ACC112 (cell line): ENCODE measurements around the gene TRIM13.
"Not testable (repeated sequence)": the region's sequence is repeated elsewhere in the genome, so short reads cannot be mapped to it uniquely, and the experiment has no call there.

ENCODE experiments used
- H2AFZ ChIP-seq: fragments of 200-600 bp; sonication (generic); one replicate; pipeline ENCODE4 v1.6.0; 2017; ENCODE audit warnings: antibody characterized with exemption, low read length; ENCODE audit not compliant: unreplicated experiment
- H3K27ac ChIP-seq: fragments of 200-600 bp; sonication (generic); 2 replicates; pipeline ENCODE4 v1.5.1; 2014; ENCODE audit warnings: low read depth, mild to moderate bottlenecking, antibody characterized with exemption, low read length, moderate library complexity
- H3K27me3 ChIP-seq: fragments of 200-600 bp; sonication (generic); 2 replicates; pipeline ENCODE4 v1.6.1; 2014; ENCODE audit warnings: mild to moderate bottlenecking, antibody characterized with exemption, low read length, moderate library complexity, mixed read lengths; ENCODE audit not compliant: insufficient read depth
- H3K36me3 ChIP-seq: fragments of 200-600 bp; sonication (generic); 2 replicates; pipeline ENCODE4 v1.6.1; 2016; ENCODE audit warnings: mild to moderate bottlenecking, antibody characterized with exemption, low read length, moderate library complexity, mixed read lengths; ENCODE audit not compliant: insufficient read depth
- H3K4me1 ChIP-seq: fragments of 200-600 bp; sonication (generic); one replicate; pipeline ENCODE4 v1.6.1; 2016; ENCODE audit warnings: low read length, mixed read lengths; ENCODE audit not compliant: insufficient read depth, unreplicated experiment, control insufficient read depth
- H3K4me3 ChIP-seq: fragments of 200-600 bp; sonication (generic); 2 replicates; pipeline ENCODE4 v1.5.1; 2014; ENCODE audit warnings: mild to moderate bottlenecking, low read depth, low read length
- H3K79me2 ChIP-seq: fragments of 200-600 bp; sonication (generic); one replicate; pipeline ENCODE4 v1.6.0; 2016; ENCODE audit warnings: low read length; ENCODE audit not compliant: control insufficient read depth, unreplicated experiment, insufficient read depth

TRIM13 gene, protein sequence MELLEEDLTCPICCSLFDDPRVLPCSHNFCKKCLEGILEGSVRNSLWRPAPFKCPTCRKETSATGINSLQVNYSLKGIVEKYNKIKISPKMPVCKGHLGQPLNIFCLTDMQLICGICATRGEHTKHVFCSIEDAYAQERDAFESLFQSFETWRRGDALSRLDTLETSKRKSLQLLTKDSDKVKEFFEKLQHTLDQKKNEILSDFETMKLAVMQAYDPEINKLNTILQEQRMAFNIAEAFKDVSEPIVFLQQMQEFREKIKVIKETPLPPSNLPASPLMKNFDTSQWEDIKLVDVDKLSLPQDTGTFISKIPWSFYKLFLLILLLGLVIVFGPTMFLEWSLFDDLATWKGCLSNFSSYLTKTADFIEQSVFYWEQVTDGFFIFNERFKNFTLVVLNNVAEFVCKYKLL

GRCh38 chr13:49996951-49997895 is at the start of gene TRIM13:
Gene TRIM13, plus strand, starts transcription at chr13:49997042. Its CDS starts 14,899 bp downstream, at chr13:50011941.
- H3K4me1 ChIP-seq, result peaks cover 26% of the 10 kb centered on the region
- peaks cover 34% of the 10 kb centered on the region for H3K79me2 ChIP-seq
- H3K27me3 ChIP-seq, result no peaks in the 10 kb centered on the region
- peak within 1 kb of the TSS; percentile 87 for H2AFZ ChIP-seq
- peak within 1 kb of the TSS; percentile 93 for H3K4me3 ChIP-seq
- peaks cover 18% of the 10 kb centered on the region for H3K36me3 ChIP-seq
- H3K27ac ChIP-seq, result peak within 1 kb of the TSS; percentile 84

DNA sequence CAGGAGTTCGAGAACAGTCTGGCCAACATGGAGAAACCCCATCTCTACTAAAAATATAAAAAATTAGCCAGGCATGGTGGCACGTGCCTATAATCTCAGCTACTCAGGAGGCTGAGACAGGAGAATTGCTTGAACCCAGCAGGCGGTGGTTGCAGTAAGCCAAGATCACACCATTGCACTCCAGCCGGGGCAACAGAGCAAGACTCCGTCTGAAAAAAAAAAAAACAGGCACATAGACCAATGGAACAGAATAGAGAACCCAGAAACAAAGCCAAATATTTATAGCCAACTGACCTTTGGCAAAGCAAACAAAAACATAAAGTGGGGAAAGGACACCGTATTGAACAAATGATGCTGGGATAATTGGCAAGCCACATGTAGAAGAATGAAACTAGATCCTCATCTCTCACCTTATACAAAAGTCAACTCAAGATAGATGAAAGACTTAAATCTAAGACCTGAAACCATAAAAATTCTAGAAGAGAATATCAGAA is 48.0 kb upstream of the TRIM13 start:
- not testable (repeated sequence) for H3K4me3 ChIP-seq, H3K27me3 ChIP-seq, H3K79me2 ChIP-seq, H2AFZ ChIP-seq, H3K27ac ChIP-seq, H3K4me1 ChIP-seq, H3K36me3 ChIP-seq

DNA sequence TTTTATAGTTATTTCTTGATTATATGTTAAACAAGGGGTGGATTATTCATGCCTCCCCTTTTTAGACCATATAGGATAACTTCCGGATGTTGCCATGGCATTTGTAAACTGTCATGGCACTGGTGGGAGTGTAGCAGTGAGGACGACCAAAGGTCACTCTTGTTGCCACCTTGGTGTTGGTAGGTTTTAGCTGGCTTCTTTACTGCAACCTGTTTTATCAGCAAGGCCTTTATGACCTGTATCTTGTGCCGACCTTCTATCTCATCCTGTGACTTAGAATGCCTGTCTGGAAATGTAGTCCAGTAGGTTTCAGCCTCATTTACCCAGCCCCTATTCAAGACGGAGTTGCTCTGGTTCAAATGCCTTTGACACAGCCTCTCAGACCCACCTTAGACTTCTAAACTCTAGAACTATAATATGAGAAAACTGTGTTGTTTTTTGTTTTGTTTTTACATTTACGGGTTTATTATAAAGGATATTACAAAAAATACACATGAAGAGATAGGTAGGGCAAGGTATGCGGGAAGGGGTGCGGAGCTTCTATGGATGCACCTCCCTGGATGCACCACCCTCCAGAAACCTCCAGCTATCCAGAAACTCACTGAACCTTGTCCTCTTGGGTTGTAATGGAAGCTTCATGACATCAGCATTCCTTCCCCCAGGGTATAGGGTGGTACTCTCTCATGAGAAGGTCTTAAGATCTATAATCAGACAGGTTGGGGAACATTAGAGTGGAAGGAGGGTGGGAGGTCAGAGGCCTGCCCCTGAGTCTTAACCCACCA is 44.9 kb upstream of the TRIM13 start:
- Histone ChIP-seq H3K4me1 (no peaks in the 10 kb centered on the region), H2AFZ (no peak overlapping the region), H3K79me2 (no peaks in the 10 kb centered on the region)

GRCh38 chr13:49953560-49953959 is 43.3 kb upstream of the TRIM13 start:
- H3K27ac ChIP-seq, result no peak overlapping the region
- no peaks in the 10 kb centered on the region for H3K79me2 ChIP-seq
- no peak overlapping the region for H2AFZ ChIP-seq
- H3K27me3 ChIP-seq, result no peaks in the 10 kb centered on the region
- no peak overlapping the region for H3K4me3 ChIP-seq
- peaks cover 3% of the 10 kb centered on the region; the same call in 1 of the 2 replicates for H3K36me3 ChIP-seq
- no peaks in the 10 kb centered on the region for H3K4me1 ChIP-seq

More for the DNA sequence above, 44.9 kb upstream of the TRIM13 start:
- H3K27me3 ChIP-seq, result no peaks in the 10 kb centered on the region
- no peak overlapping the region for H3K4me3 ChIP-seq
- H3K36me3 ChIP-seq, result no peaks in the 10 kb centered on the region
- H3K27ac ChIP-seq, result no peak overlapping the region

DNA sequence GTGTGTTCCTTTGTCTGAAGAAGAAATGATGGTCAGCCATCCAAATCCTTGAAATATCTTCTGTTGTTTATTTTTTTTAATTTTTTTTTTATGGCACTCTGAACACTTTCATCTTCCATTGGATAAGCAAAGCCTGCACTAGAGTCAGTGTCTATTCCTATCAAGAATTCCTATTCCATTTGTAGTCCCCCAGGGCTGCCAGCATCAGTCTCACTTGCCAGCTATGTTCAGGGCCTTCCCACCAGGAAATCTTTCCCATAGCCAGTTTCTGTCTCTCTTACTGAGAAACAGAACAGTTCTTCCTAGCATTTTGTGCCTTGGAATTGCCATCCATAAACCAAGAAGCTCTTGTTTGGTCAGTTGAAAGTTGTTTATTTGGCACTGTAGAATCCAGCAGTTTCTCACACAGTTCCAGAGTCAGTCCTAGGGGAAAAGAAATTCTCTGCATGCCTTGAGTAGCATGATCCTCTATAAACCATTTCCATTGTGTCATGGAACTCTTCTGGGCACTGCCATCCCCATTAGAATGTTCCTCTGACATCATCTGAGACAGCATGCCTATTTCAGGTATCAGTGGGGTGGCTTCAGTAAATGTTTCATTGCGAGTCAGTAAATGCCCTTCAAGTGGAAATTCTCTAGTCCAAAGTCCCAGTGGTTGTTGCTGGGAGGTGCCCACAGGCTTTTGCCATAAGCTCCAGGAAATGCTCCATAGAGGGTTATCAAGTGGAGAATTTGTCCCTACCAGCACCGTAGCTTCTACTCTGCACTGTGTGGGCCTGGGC is 42.0 kb upstream of the TRIM13 start:
- Histone ChIP-seq H3K4me3 (no peak overlapping the region), H2AFZ (no peak overlapping the region), H3K4me1 (no peaks in the 10 kb centered on the region), H3K36me3 (peaks cover 16% of the 10 kb centered on the region), H3K79me2 (no peaks in the 10 kb centered on the region), H3K27ac (no peak overlapping the region), H3K27me3 (no peaks in the 10 kb centered on the region)

- H3K79me2 ChIP-seq, result no peaks in the 10 kb centered on the region
- H3K27me3 ChIP-seq, result no peaks in the 10 kb centered on the region
- H3K4me1 ChIP-seq, result no peaks in the 10 kb centered on the region
- H3K27ac ChIP-seq, result no peak overlapping the region
- no peak overlapping the region for H2AFZ ChIP-seq
- peaks cover 22% of the 10 kb centered on the region for H3K36me3 ChIP-seq
- H3K4me3 ChIP-seq, result no peak overlapping the region
Observed at GRCh38 chr13:49956131-49956530, 40.7 kb upstream of the TRIM13 start.

DNA sequence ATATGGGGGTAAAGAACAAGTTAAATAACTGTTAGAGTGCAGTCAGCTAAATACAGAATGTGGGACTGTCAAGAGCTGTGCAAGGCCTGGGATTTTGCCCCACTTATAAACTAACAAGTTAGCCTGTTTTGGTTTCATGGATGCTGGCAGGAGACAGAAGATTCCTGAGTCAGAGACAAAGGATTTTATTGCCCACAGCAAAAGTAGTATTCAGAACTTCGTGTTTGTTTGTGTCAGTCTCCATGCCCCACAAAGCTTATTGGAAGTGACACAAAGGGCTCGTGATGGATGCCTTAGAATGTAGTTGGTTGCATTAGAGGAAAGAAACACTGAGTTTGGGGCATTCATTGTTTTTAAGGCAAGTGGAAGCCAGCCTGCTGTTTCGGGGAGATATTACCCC is 38.5 kb upstream of the TRIM13 start:
- no peak overlapping the region for H3K4me3 ChIP-seq
- no peak overlapping the region for H2AFZ ChIP-seq
- H3K27me3 ChIP-seq, result no peaks in the 10 kb centered on the region
- H3K4me1 ChIP-seq, result no peaks in the 10 kb centered on the region
- H3K27ac ChIP-seq, result no peak overlapping the region
- H3K36me3 ChIP-seq, result peaks cover 23% of the 10 kb centered on the region
- H3K79me2 ChIP-seq, result no peaks in the 10 kb centered on the region

DNA sequence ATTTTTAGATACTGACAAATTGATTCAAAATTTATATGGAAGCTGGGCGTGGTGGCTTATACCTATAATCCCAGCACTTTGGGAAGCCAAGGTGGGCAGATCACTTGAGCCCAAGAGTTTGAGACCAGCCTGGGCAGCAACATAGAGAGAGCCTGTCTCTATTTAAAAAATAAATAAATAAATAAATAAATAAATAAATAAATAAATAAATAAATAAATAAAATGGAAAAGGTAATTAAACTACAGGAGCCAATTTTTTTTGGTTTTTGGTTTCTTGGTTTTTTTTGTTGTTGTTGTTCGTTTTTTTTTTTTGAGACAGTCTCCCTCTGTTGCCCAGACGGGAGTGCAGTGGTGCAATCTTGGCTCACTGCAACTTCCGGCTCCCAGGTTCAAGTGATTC is 29.4 kb upstream of the TRIM13 start:
- Histone ChIP-seq H3K27ac (no peak overlapping the region), H3K79me2 (no peaks in the 10 kb centered on the region), H3K27me3 (no peaks in the 10 kb centered on the region), H3K4me1 (no peaks in the 10 kb centered on the region), H3K4me3 (no peak overlapping the region), H3K36me3 (peaks cover 12% of the 10 kb centered on the region), H2AFZ (no peak overlapping the region)

- Histone ChIP-seq H2AFZ (no peak overlapping the region), H3K4me3 (no peak overlapping the region), H3K27me3 (no peaks in the 10 kb centered on the region), H3K27ac (no peak overlapping the region), H3K36me3 (no peaks in the 10 kb centered on the region), H3K79me2 (no peaks in the 10 kb centered on the region), H3K4me1 (no peaks in the 10 kb centered on the region)
Observed at GRCh38 chr13:49972709-49973108, 24.1 kb upstream of the TRIM13 start.
